ENCODE data around the gene ZRANB1. TPM values are rescaled to one million over a fixed set of nuclear protein-coding genes. Genes with fewer than 3 reads are reported as not detected.

Gene ZRANB1
- 7.6 to 10.2 TPM (median 9.0 TPM) in 5 replicates for total RNA-seq (2022; extraction: Qiagen RNA extraction)

DNA sequence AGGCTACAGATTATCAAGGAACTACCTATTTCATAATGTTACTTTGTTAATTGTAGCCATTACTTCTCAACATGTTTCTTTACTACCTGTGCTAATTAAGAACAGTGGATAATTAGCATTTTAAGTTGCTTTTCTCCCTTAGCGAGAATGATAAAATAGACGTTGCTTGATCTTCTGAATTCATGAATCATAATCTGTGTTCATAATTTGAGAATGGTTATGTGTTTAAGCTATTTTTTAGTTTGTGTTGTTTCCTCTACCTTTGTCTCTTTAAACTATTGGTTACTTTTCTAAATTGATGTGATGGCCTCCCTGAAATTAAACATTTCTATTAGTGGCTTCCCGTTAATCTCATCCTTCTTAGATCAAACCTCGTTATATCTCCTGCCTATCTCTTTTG lies at the start of gene ZRANB1:
ZRANB1 (plus strand) TSS at position 301 of the 400 bp plus-strand sequence. CDS start 371 bp downstream, outside the sequence.

Other genes starting within 250 kb of the ZRANB1 start
- gene FAM53B, start 197.7 kb upstream of the ZRANB1 start, total RNA-seq (2022; extraction: Qiagen RNA extraction), result 11.4 to 13.6 TPM (median 13.3 TPM) in 5 replicates
- gene EEF1AKMT2, start 150.2 kb upstream of the ZRANB1 start, total RNA-seq (2022; extraction: Qiagen RNA extraction), result 14.5 to 19.6 TPM (median 17.0 TPM) in 5 replicates
- 14.0 to 17.5 TPM (median 15.7 TPM) in 5 replicates for gene ABRAXAS2, start 140.3 kb upstream of the ZRANB1 start, total RNA-seq (2022; extraction: Qiagen RNA extraction)
- gene CTBP2, start 218.4 kb downstream of the ZRANB1 start, total RNA-seq (2022; extraction: Qiagen RNA extraction), result 107 to 131 TPM (median 123 TPM) in 5 replicates